Tibial artery (tissue), 4 donors: Measurements from ENCODE around the gene SUGCT.

Experiments used
- DNase-seq, 2 donors: peaks; one replicate each; pipeline ENCODE4 v3.0.0-alpha.2; 2019
- H3K27ac ChIP-seq, 2 donors: fragments of 200-600 bp; sonication (generic) in 1 of 2; 1 replicate in 1 of 2; 2 replicates in 1 of 2; pipeline ENCODE4 v1.5.1; 2018 to 2019; ENCODE audit warnings: mild to moderate bottlenecking in 1 of 2
- H3K27me3 ChIP-seq, 2 donors: fragments of 200-600 bp; sonication (generic) in 1 of 2; one replicate each; pipeline versions ENCODE4 v1.5.1 to v1.6.0; 2016 to 2019
- H3K36me3 ChIP-seq, 3 donors: fragments of 200-600 bp; sonication (generic) in 2 of 3; one replicate each; pipeline ENCODE4 v1.5.1; 2016 to 2019; ENCODE audit warnings: mild to moderate bottlenecking in 2 of 3
- H3K4me1 ChIP-seq, 4 donors: fragments of 200-600 bp; sonication (generic) in 2 of 4; 1 replicate in 3 of 4; 2 replicates in 1 of 4; pipeline ENCODE4 v1.5.1; 2016 to 2019
- H3K4me3 ChIP-seq, 2 donors: fragments of 200-600 bp; sonication (generic) in 1 of 2; 1 replicate in 1 of 2; 2 replicates in 1 of 2; pipeline ENCODE4 v1.5.1; 2018 to 2019; ENCODE audit warnings: mild to moderate bottlenecking in 2 of 2
- H3K9me3 ChIP-seq, 3 donors: fragments of 200-600 bp; sonication (generic) in 1 of 3; one replicate each; pipeline ENCODE4 v1.5.1; 2016 to 2019
- intact Hi-C: fragments of 100-400 bp; cut with DNase I; formaldehyde crosslinking; loops from one replicate; pipeline ENCODE4 v1.15.0; 2023; ENCODE audit warnings: low total_unique reads
- TF ChIP-seq, protein P1 (sequence below), 2 experiments: fragments of 200-600 bp in 1 of 2; fragments of 450-650 bp in 1 of 2; IDR thresholded peaks; one replicate each; pipeline ENCODE4 v1.5.1; 2017 to 2019; ENCODE audit warnings: antibody characterized with exemption in 2 of 2, mild to moderate bottlenecking in 1 of 2, moderate library complexity in 1 of 2

Gene SUGCT

GRCh38 chr7:40418448-40418847, 283.6 kb downstream of the SUGCT start:
- Histone ChIP-seq H3K9me3 (no peaks in the 10 kb centered on the region), H3K4me3 (no peak overlapping the region), H3K27me3 (no peaks in the 10 kb centered on the region), H3K27ac (no peak overlapping the region), H3K36me3 (no peaks in the 10 kb centered on the region), H3K4me1 (peaks cover 0 to 7% (median 3%) of the 10 kb centered on the region in 4 donors)
- TF ChIP-seq, protein P1, sequence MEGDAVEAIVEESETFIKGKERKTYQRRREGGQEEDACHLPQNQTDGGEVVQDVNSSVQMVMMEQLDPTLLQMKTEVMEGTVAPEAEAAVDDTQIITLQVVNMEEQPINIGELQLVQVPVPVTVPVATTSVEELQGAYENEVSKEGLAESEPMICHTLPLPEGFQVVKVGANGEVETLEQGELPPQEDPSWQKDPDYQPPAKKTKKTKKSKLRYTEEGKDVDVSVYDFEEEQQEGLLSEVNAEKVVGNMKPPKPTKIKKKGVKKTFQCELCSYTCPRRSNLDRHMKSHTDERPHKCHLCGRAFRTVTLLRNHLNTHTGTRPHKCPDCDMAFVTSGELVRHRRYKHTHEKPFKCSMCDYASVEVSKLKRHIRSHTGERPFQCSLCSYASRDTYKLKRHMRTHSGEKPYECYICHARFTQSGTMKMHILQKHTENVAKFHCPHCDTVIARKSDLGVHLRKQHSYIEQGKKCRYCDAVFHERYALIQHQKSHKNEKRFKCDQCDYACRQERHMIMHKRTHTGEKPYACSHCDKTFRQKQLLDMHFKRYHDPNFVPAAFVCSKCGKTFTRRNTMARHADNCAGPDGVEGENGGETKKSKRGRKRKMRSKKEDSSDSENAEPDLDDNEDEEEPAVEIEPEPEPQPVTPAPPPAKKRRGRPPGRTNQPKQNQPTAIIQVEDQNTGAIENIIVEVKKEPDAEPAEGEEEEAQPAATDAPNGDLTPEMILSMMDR (IDR thresholded peaks at IDR 0.05): no peak
- DNase-seq: no peak
- intact Hi-C loops: no loop called here

DNA sequence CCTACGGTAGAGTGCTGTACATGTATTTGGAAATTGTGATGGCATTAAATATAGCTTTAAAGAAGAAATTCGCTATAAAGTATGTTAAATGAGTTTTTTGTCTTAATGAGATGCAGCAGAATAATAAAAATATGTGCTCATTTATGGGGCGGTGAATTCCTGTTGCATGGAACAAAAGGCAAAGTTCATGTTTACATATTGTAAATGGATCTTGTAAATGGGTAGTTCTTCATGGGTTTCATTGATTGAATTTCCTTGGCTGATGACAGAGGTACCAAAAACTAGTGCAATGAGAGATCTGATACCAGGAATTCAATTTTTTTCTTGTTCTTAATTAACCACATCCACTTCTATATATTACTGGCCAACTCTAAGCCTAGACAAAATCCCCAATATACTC, 284.2 kb downstream of the SUGCT start:
- intact Hi-C loops: no loop called here
- H3K36me3 ChIP-seq: no peaks in the 10 kb centered on the region
- no peaks in the 10 kb centered on the region for H3K9me3 ChIP-seq
- no peak overlapping the region for H3K27ac ChIP-seq
- no peaks in the 10 kb centered on the region for H3K27me3 ChIP-seq
- H3K4me3 ChIP-seq: no peak overlapping the region
- no peak for DNase-seq
- H3K4me1 ChIP-seq: peaks cover 0 to 6% (median 3%) of the 10 kb centered on the region in 4 donors
- TF ChIP-seq, protein P1 (IDR thresholded peaks at IDR 0.05): no peak

- no peak overlapping the region for H3K4me3 ChIP-seq
- no peaks in the 10 kb centered on the region for H3K27me3 ChIP-seq
- DNase-seq: no peak
- no peak overlapping the region for H3K27ac ChIP-seq
- H3K9me3 ChIP-seq: no peaks in the 10 kb centered on the region
- H3K4me1 ChIP-seq: peaks cover 0 to 6% (median 3%) of the 10 kb centered on the region in 4 donors
- TF ChIP-seq, protein P1 (IDR thresholded peaks at IDR 0.05): no peak
- H3K36me3 ChIP-seq: no peaks in the 10 kb centered on the region
- intact Hi-C loops: no loop called here
These were observed 285.0 kb downstream of the SUGCT start for GRCh38 chr7:40419806-40420205.

- H3K4me1 ChIP-seq: peaks cover 0 to 6% (median 3%) of the 10 kb centered on the region in 4 donors
- H3K36me3 ChIP-seq: no peaks in the 10 kb centered on the region
- TF ChIP-seq, protein P1 (IDR thresholded peaks at IDR 0.05): no peak
- intact Hi-C loops: no loop called here
- H3K9me3 ChIP-seq: no peaks in the 10 kb centered on the region
- no peak overlapping the region for H3K27ac ChIP-seq
- H3K27me3 ChIP-seq: no peaks in the 10 kb centered on the region
- DNase-seq: no peak
- H3K4me3 ChIP-seq: no peak overlapping the region
These were observed 286.6 kb downstream of the SUGCT start for GRCh38 chr7:40421433-40421832.

DNA sequence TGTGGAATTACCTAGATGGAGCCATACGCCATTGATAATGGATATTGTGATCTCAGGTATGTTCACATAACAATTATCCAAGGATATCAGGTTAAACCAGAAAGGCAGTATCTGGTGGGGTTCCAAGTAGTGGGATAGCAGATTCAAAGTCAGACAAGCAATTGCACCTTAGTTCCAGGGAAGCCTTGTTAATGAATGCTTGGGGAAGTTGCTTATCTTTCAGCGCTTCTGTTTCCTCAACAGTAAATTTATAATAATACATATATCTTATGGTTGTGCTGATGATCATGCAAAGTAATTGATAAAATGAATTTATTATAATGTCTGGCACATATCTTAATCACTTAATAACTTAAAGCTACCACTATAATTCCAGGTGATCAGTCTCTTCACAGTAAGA, 290.9 kb downstream of the SUGCT start:
- no peaks in the 10 kb centered on the region for H3K4me1 ChIP-seq
- H3K9me3 ChIP-seq: no peaks in the 10 kb centered on the region
- no peaks in the 10 kb centered on the region for H3K27me3 ChIP-seq
- DNase-seq: no peak
- TF ChIP-seq, protein P1 (IDR thresholded peaks at IDR 0.05): no peak
- no peak overlapping the region for H3K27ac ChIP-seq
- no peaks in the 10 kb centered on the region for H3K36me3 ChIP-seq
- no peak overlapping the region for H3K4me3 ChIP-seq
- intact Hi-C loops: no loop called here

DNA sequence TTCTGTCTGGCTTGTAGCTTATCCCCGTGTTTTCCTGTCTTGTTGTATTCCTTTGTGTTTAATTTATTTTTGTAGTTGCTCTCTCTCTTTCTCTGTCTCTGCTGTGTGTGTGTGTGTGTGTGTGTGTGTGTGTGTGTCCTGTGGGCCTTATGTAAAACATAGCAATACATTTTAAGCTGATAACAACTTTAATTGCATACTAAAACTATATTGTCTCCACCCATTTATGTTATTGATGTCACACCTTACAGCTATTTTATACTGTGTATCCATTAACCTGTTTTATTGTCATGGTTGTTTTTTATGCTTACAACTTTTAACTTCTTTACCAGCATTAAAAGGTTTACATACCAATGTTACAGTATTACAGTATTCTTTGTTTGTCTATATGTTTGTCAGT, 293.6 kb downstream of the SUGCT start:
- Histone ChIP-seq H3K27me3 (no peaks in the 10 kb centered on the region), H3K36me3 (no peaks in the 10 kb centered on the region), H3K4me3 (no peak overlapping the region), H3K9me3 (peaks cover 0 to 8% (median 0%) of the 10 kb centered on the region in 3 donors), H3K27ac (no peak overlapping the region), H3K4me1 (no peaks in the 10 kb centered on the region)
- intact Hi-C loops: no loop called here
- DNase-seq: no peak
- TF ChIP-seq, protein P1 (IDR thresholded peaks at IDR 0.05): no peak
